H9 (cell line): ENCODE data around the gene LIPH. TPM values are rescaled to one million over a fixed set of nuclear protein-coding genes. Genes with fewer than 3 reads are reported as not detected.

Experiments
- DNase-seq: peaks from one replicate; pipeline ENCODE4 v3.0.0-alpha.2; 2017
- H2AFZ ChIP-seq: one replicate; pipeline ENCODE4 v1.6.1; 2013; ENCODE audit warnings: mild to moderate bottlenecking, low read length, control low read depth, moderate library complexity
- H2AK5ac ChIP-seq: 2 replicates; pipeline ENCODE4 v1.6.1; 2013; ENCODE audit warnings: low read length, control low read depth, mixed read lengths; ENCODE audit not compliant: insufficient read length
- H2BK120ac ChIP-seq: one replicate; pipeline ENCODE4 v1.6.1; 2013; ENCODE audit warnings: low read depth, mild to moderate bottlenecking, low read length, control low read depth, inconsistent platforms; ENCODE audit not compliant: poor library complexity, severe bottlenecking
- H2BK12ac ChIP-seq: 2 replicates; pipeline ENCODE4 v1.6.1; 2013; ENCODE audit warnings: low read length, control low read depth, mixed read lengths, low read depth; ENCODE audit not compliant: insufficient read length
- H2BK15ac ChIP-seq: 2 replicates; pipeline ENCODE4 v1.6.1; 2013; ENCODE audit warnings: low read depth, low read length, control low read depth
- H2BK20ac ChIP-seq: one replicate; pipeline ENCODE4 v1.6.1; 2013; ENCODE audit warnings: low read depth, mild to moderate bottlenecking, low read length, control low read depth, inconsistent platforms; ENCODE audit not compliant: poor library complexity, severe bottlenecking
- H2BK5ac ChIP-seq: 2 replicates; pipeline ENCODE4 v1.6.1; 2013; ENCODE audit warnings: low read length, control low read depth, mixed read lengths; ENCODE audit not compliant: insufficient read length
- H3K14ac ChIP-seq: 2 replicates; pipeline ENCODE4 v1.6.1; 2013; ENCODE audit warnings: low read length, control low read depth; ENCODE audit not compliant: insufficient read depth
- H3K18ac ChIP-seq: 2 replicates; pipeline ENCODE4 v1.6.1; 2013; ENCODE audit warnings: low read depth, mild to moderate bottlenecking, mixed read lengths, low read length, control low read depth; ENCODE audit not compliant: insufficient read length
- H3K23ac ChIP-seq: 2 replicates; pipeline ENCODE4 v1.6.1; 2013; ENCODE audit warnings: low read length, control low read depth, mixed read lengths, low read depth; ENCODE audit not compliant: insufficient read length
- H3K23me2 ChIP-seq: 2 replicates; pipeline ENCODE4 v1.6.1; 2013; ENCODE audit warnings: low read depth, mild to moderate bottlenecking, mixed read lengths, low read length, control low read depth; ENCODE audit not compliant: insufficient read length, poor library complexity, severe bottlenecking
- H3K27ac ChIP-seq: 2 replicates; pipeline ENCODE4 v1.5.1; 2013; ENCODE audit warnings: low read length, control low read depth, mixed read lengths, low read depth; ENCODE audit not compliant: insufficient read length
- H3K27me3 ChIP-seq: 2 replicates; pipeline ENCODE4 v1.6.1; 2013; ENCODE audit warnings: low read length, control low read depth, inconsistent platforms; ENCODE audit not compliant: insufficient read depth
- H3K4ac ChIP-seq: 2 replicates; pipeline ENCODE4 v1.6.1; 2013; ENCODE audit warnings: low read depth, mild to moderate bottlenecking, control low read depth, inconsistent platforms, low read length, moderate library complexity
- H3K4me1 ChIP-seq: 2 replicates; pipeline ENCODE4 v1.6.1; 2013; ENCODE audit warnings: low read length, control low read depth, inconsistent platforms; ENCODE audit not compliant: insufficient read depth
- H3K4me2 ChIP-seq: 2 replicates; pipeline ENCODE4 v1.6.1; 2013; ENCODE audit warnings: low read length, control low read depth, mixed read lengths; ENCODE audit not compliant: insufficient read length, insufficient read depth
- H3K56ac ChIP-seq: 2 replicates; pipeline ENCODE4 v1.6.1; 2013; ENCODE audit warnings: low read depth, mild to moderate bottlenecking, mixed read lengths, low read length, control low read depth; ENCODE audit not compliant: insufficient read length
- H3K79me1 ChIP-seq: 2 replicates; pipeline ENCODE4 v1.6.1; 2013; ENCODE audit warnings: low read depth, mild to moderate bottlenecking, moderate library complexity, low read length, control low read depth, inconsistent platforms; ENCODE audit not compliant: insufficient read depth, poor library complexity, severe bottlenecking
- H3K79me2 ChIP-seq: 2 replicates; pipeline ENCODE4 v1.6.1; 2013; ENCODE audit warnings: low read length, control low read depth, inconsistent platforms; ENCODE audit not compliant: insufficient read depth
- H3K9ac ChIP-seq: 2 replicates; pipeline ENCODE4 v1.6.1; 2013; ENCODE audit warnings: low read length, control low read depth, mixed read lengths; ENCODE audit not compliant: insufficient read length; ENCODE audit errors: extremely low read depth
- H3K9me3 ChIP-seq: one replicate; pipeline ENCODE4 v1.6.1; 2013; ENCODE audit warnings: low read depth, low read length, inconsistent platforms; ENCODE audit not compliant: control insufficient read depth
- H3T11ph ChIP-seq: one replicate; pipeline ENCODE4 v1.6.1; 2013; ENCODE audit warnings: mild to moderate bottlenecking, low read length, control low read depth, inconsistent platforms
- H4K20me1 ChIP-seq: one replicate; pipeline ENCODE4 v1.6.1; 2013; ENCODE audit not compliant: control insufficient read depth, insufficient read length, insufficient read depth
- H4K5ac ChIP-seq: 2 replicates; pipeline ENCODE4 v1.6.1; 2013; ENCODE audit warnings: low read depth, mild to moderate bottlenecking, mixed read lengths, low read length, control low read depth; ENCODE audit not compliant: insufficient read length
- H4K8ac ChIP-seq: replicated peaks from 2 replicates; pipeline ENCODE4 v1.6.1; 2013; ENCODE audit warnings: low read length, control low read depth, mixed read lengths, low read depth; ENCODE audit not compliant: insufficient read length
- H4K91ac ChIP-seq: 2 replicates; pipeline ENCODE4 v1.6.1; 2013; ENCODE audit warnings: low read depth, mild to moderate bottlenecking, moderate library complexity, mixed read lengths, low read length, control low read depth; ENCODE audit not compliant: insufficient read length
- H3K27ac Mint-ChIP-seq, 3 experiments: 2 replicates in 2 of 3; 3 replicates in 1 of 3; pipeline ENCODE4 v1.8.0; 2020 to 2021; ENCODE audit warnings: mixed read lengths in 3 of 3, mild to moderate bottlenecking in 1 of 3, moderate library complexity in 1 of 3
- H3K27me3 Mint-ChIP-seq: 2 replicates; pipeline ENCODE4 v1.8.0; 2021; ENCODE audit warnings: low read depth, mild to moderate bottlenecking, moderate library complexity, mixed read lengths
- H3K36me3 Mint-ChIP-seq, 3 experiments: 2 replicates in 2 of 3; 3 replicates in 1 of 3; pipeline ENCODE4 v1.8.0; 2020 to 2021; ENCODE audit warnings: low read depth in 3 of 3, mixed read lengths in 3 of 3; ENCODE audit not compliant: insufficient read depth in 1 of 3
- H3K4me1 Mint-ChIP-seq, 2 experiments: 2 replicates each; pipeline ENCODE4 v1.8.0; 2020; ENCODE audit warnings: mixed read lengths in 2 of 2
- H3K4me3 Mint-ChIP-seq, 2 experiments: 2 replicates in 1 of 2; 3 replicates in 1 of 2; pipeline ENCODE4 v1.8.0; 2020 to 2021; ENCODE audit warnings: mild to moderate bottlenecking in 2 of 2, mixed read lengths in 2 of 2, moderate library complexity in 1 of 2
- H3K9me3 Mint-ChIP-seq, 2 experiments: 2 replicates in 1 of 2; 3 replicates in 1 of 2; pipeline ENCODE4 v1.8.0; 2020; ENCODE audit warnings: mild to moderate bottlenecking in 2 of 2, mixed read lengths in 2 of 2, moderate library complexity in 1 of 2
- WGBS: extraction: QIAGEN DNeasy Blood & Tissue Kit; methylation state at CpG from one replicate; pipeline ENCODE4 v1.1.7; 2013; ENCODE audit warnings: missing lambda C conversion rate, low lambda C conversion rate, mixed read lengths; ENCODE audit not compliant: insufficient read length; ENCODE audit errors: extremely low coverage; 5-methylcytosine and 5-hydroxymethylcytosine counted together
- total RNA-seq: library from RNA; stranded (reverse); gene quantifications from 2 replicates; pipeline ENCODE4 v1.2.1, GENCODE V29; 2021
- TF ChIP-seq, protein P1 (sequence below): fragments of 200-600 bp; sonication (generic); conservative IDR thresholded peaks from 3 replicates; pipeline ENCODE4 v1.8.0; 2021; ENCODE audit warnings: antibody characterized with exemption, mild to moderate bottlenecking

The LIPH gene
- total RNA-seq, 1 experiment from 2014 or later: 0.17 TPM

DNA sequence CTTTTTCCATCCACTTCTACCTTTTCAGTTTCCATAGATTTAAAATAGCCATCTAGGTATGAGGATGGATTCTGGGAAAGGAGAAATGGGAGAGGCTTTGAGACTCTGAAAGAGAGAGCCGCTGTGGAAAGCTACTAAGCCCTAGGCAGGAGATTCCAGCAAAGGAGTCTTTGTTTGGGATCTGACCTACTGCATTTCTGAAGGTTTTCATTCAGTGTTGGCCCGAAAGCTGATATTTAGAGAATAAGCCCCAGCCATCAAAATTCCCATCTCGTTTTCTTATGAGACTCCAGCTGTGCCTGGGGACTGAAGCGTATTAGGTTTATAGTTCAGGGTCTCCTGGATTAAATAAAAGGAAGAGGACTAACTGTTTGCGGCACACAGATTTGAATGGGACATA, 19.5 kb downstream of the LIPH start:
- H3K14ac ChIP-seq: no peak overlapping the region
- H2BK5ac ChIP-seq: no peak overlapping the region
- no peak overlapping the region for H3K23ac ChIP-seq
- H3K27ac Mint-ChIP-seq: no peak overlapping the region
- no peaks in the 10 kb centered on the region for H3K79me2 ChIP-seq
- H3K18ac ChIP-seq: no peak overlapping the region
- no peaks in the 10 kb centered on the region for H4K20me1 ChIP-seq
- no CpG with 5 or more reads among the region's 5 CpGs for WGBS
- H3K9me3 ChIP-seq: no peaks in the 10 kb centered on the region
- no peaks in the 10 kb centered on the region for H3K9me3 Mint-ChIP-seq
- no peak overlapping the region for H3K4ac ChIP-seq
- H3T11ph ChIP-seq: no peak overlapping the region
- peak overlapping the region; percentile 14 for H2AFZ ChIP-seq
- H3K79me1 ChIP-seq: no peaks in the 10 kb centered on the region
- no peak overlapping the region for H2BK12ac ChIP-seq
- H2BK120ac ChIP-seq: no peak overlapping the region
- no peak for DNase-seq
- H3K27me3 Mint-ChIP-seq: peaks cover 2% of the 10 kb centered on the region; the same call in 1 of the 2 replicates
- H3K23me2 ChIP-seq: no peaks in the 10 kb centered on the region
- TF ChIP-seq, protein P1, sequence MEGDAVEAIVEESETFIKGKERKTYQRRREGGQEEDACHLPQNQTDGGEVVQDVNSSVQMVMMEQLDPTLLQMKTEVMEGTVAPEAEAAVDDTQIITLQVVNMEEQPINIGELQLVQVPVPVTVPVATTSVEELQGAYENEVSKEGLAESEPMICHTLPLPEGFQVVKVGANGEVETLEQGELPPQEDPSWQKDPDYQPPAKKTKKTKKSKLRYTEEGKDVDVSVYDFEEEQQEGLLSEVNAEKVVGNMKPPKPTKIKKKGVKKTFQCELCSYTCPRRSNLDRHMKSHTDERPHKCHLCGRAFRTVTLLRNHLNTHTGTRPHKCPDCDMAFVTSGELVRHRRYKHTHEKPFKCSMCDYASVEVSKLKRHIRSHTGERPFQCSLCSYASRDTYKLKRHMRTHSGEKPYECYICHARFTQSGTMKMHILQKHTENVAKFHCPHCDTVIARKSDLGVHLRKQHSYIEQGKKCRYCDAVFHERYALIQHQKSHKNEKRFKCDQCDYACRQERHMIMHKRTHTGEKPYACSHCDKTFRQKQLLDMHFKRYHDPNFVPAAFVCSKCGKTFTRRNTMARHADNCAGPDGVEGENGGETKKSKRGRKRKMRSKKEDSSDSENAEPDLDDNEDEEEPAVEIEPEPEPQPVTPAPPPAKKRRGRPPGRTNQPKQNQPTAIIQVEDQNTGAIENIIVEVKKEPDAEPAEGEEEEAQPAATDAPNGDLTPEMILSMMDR: no peak
- H3K4me1 Mint-ChIP-seq: peaks cover 3 to 13% of the 10 kb centered on the region in 2 experiments
- H2BK20ac ChIP-seq: no peak overlapping the region
- H4K91ac ChIP-seq: no peak overlapping the region
- H3K9ac ChIP-seq: no peak overlapping the region
- H3K4me3 Mint-ChIP-seq: no peak overlapping the region
- H2AK5ac ChIP-seq: no peak overlapping the region
- H3K4me1 ChIP-seq: no peaks in the 10 kb centered on the region
- no peak overlapping the region for H4K5ac ChIP-seq
- H3K27ac ChIP-seq: no peak overlapping the region
- no peak overlapping the region for H4K8ac ChIP-seq
- no peaks in the 10 kb centered on the region for H3K36me3 Mint-ChIP-seq
- no peak overlapping the region for H2BK15ac ChIP-seq
- no peak overlapping the region for H3K56ac ChIP-seq
- H3K4me2 ChIP-seq: no peak overlapping the region
- no peaks in the 10 kb centered on the region for H3K27me3 ChIP-seq
